SKM-1 treated with dmso at 0.1 percent for 144 hours (cell line): ENCODE measurements around the gene USP7.
"Not testable (repeated sequence)": the region's sequence is repeated elsewhere in the genome, so short reads cannot be mapped to it uniquely, and the experiment has no call there.

Experiments used
- DNase-seq: peaks from one replicate; lab custom pipeline; 2025; ENCODE audit not compliant: unreplicated experiment; lab: John Stamatoyannopoulos, UW

USP7 gene

GRCh38 chr16:8848231-8848938, 115.3 kb downstream of the USP7 start:
- DNase-seq = no peak

GRCh38 chr16:8847623-8848022, 116.1 kb downstream of the USP7 start:
- no peak for DNase-seq

- no peak for DNase-seq
Observed at GRCh38 chr16:8847145-8847544, 116.6 kb downstream of the USP7 start.

GRCh38 chr16:8846401-8846932, 117.2 kb downstream of the USP7 start:
- no peak for DNase-seq

- DNase-seq = no peak
Observed at GRCh38 chr16:8845699-8846298, 117.9 kb downstream of the USP7 start.

GRCh38 chr16:8843296-8843695, 120.4 kb downstream of the USP7 start:
- not testable (repeated sequence) for DNase-seq
